GM19463 (cell line): ENCODE measurements around the gene AGMO.

ENCODE experiments used
- ATAC-seq: cut with Tn5 transposase; IDR thresholded peaks from one replicate; pipeline ENCODE4 v1.9.1; 2021; ENCODE audit warnings: mild to moderate bottlenecking, moderate library complexity; ENCODE audit not compliant: unreplicated experiment

AGMO gene

GRCh38 chr7:15402436-15403136, 159.2 kb downstream of the AGMO start:
- ATAC-seq = no peak

- ATAC-seq = no peak
These were observed 161.4 kb downstream of the AGMO start for GRCh38 chr7:15400440-15400839.

GRCh38 chr7:15399441-15399840, 162.4 kb downstream of the AGMO start:
- no peak for ATAC-seq

- no peak for ATAC-seq
These were observed 163.7 kb downstream of the AGMO start for GRCh38 chr7:15397922-15398760.

- ATAC-seq = no peak
These were observed 164.7 kb downstream of the AGMO start for GRCh38 chr7:15397159-15397550.

- ATAC-seq = no peak
These were observed 165.3 kb downstream of the AGMO start for GRCh38 chr7:15396210-15397158.

- no peak for ATAC-seq
These were observed 172.7 kb downstream of the AGMO start for GRCh38 chr7:15389073-15389472.

GRCh38 chr7:15378494-15379145, 183.2 kb downstream of the AGMO start:
- no peak for ATAC-seq

- no peak for ATAC-seq
These were observed 185.2 kb downstream of the AGMO start for GRCh38 chr7:15376600-15376999.

- no peak for ATAC-seq
These were observed 191.4 kb downstream of the AGMO start for GRCh38 chr7:15370441-15370840.

- ATAC-seq = no peak
These were observed 193.2 kb downstream of the AGMO start for GRCh38 chr7:15368653-15369052.

GRCh38 chr7:15367897-15368296, 193.9 kb downstream of the AGMO start:
- no peak for ATAC-seq

GRCh38 chr7:15358112-15358511, 203.7 kb downstream of the AGMO start:
- ATAC-seq = no peak

GRCh38 chr7:15352421-15353206, 209.2 kb downstream of the AGMO start:
- ATAC-seq = no peak

- no peak for ATAC-seq
These were observed 216.6 kb downstream of the AGMO start for GRCh38 chr7:15345216-15345615.

GRCh38 chr7:15341817-15342216, 220.0 kb downstream of the AGMO start:
- no peak for ATAC-seq

- ATAC-seq = no peak
These were observed 225.7 kb downstream of the AGMO start for GRCh38 chr7:15336146-15336545.

GRCh38 chr7:15335390-15335789, 226.4 kb downstream of the AGMO start:
- ATAC-seq = no peak

GRCh38 chr7:15334536-15335263, 227.1 kb downstream of the AGMO start:
- ATAC-seq = no peak
